Activated T-cell treated with anti-CD3 and anti-CD28 coated beads, Interleukin-2, amount 50 U/mL, for 48 hours (primary cell): ENCODE measurements around the gene JARID2.

Experiments
- DNase-seq, 2 experiments: peaks; one replicate each; pipeline ENCODE4 v3.0.0-alpha.2; 2020

Gene JARID2

DNA sequence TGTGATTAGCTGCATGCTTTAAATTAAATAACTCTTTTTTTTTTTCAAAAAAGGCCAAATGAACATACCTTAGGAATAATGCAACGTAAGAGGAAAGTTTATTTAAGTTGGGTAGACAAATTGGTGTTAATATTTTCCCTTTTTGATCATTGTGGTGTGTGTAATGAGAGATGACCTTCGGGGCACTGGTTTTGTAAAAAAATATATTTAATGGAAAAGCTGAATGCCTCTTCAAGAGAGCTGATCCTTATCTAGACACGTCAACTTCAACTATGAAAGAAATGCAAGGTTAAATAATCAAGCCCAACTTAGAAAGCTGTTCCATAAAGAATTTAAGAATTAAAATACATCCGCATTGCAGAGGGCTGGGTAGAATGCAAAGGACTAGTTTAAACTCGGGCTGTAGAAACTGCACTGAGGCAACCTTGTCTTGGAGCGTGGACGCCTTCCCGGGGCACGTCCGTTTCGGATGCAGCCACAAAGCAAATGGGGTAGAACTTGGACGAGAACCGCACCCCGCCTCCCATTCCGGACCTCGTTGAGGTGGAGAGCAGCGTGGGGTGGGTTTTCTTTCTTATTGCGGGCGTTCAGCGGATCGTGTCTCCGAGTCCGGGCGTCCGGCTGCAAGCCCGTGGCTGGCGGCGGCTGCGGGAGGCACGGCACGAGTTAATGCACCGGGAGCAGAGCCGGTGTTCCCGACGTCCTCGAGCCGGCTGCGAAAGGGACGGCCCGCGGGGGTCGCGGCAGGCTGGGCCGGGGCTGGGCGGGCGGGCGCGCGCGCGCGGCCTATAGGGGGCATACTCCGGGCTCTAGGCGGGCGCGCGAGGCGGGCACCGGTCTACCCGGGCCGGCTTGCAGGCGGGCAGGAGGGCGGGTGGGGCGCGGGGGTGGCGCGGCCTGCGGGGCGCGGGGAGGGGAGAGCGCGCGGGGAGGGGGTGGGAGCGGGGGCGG, 1.9 kb downstream of the JARID2 start:
- DNase-seq, result peak; percentile 72 to 75

- peak; percentile 93 to 94 for DNase-seq
These were observed 2.8 kb downstream of the JARID2 start for GRCh38 chr6:15248451-15249370.

DNA sequence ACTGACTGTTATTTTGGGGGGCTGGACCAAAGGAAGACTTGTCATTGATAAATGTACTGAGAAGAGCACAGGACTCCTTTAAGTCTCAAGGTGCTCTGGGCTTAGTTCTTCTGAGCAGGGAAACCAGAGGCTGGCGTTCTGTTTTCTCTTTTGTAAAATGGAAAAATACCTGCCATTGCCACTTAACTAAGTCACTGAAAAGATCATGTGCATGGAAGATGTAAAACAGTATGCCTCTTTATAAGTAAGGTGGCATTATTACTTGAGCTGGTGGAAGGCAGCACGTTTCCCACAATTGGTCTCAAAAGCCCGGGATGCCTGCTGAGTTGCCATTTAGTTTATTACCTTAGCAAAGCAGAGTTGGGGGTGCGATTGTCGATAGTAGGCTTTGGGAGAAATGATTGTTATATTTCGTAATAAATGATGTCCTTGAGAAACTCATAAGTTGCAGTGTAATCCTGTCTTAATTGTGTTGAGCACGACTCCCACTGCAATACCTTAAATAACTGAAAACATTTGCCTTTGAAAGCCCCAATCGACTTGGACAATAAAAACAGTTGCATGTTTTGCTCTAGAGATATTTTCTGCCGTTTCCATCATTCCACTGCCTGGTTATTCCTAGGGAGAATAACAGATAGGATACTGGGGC, 3.6 kb downstream of the JARID2 start:
- DNase-seq, result no peak

DNA sequence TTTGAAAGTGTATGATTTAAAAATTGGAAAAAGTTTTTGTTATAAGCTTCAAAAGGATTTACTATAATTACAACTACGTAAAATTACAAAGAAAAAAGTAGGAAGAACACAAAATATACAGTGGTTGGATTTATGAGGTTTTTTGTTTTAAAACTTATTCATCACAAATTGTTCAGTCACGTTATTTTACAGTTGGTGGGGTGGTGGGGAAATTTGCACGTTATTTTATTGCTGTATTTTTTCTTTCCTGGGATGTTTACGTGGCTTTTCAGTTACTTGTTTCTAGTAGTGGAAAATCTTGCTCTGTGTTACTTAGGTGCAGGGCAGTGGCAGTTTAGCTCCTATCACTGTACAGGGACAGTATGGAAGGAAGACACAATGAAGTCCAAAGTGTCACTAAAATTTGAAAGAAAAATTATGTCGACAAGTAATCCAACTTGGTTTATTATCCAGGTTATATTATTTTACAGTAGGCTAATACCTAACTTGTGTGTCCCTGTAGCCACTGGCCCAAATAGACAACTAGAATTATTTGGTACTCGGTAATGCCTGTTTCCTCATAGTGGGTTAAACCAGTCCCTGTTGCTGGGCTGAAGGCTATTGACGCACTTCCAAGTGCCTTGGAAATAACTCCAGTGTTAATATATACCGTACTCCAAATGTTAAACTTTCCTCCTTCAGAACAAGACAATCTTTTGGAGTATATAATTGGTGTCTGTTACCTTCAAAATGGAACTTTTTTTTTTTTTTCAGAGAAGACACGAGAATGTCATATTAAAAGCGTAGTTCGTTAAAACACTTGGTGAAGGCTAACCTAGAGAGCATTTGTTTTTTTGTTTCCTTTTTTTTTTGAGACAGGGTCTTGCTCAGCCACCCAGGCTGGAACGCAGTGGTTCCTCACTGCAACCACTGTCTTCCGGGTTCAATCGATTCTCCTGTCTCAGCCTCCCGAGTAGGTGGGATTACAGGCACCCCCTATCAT, 4.6 kb downstream of the JARID2 start:
- DNase-seq, result no peak

DNA sequence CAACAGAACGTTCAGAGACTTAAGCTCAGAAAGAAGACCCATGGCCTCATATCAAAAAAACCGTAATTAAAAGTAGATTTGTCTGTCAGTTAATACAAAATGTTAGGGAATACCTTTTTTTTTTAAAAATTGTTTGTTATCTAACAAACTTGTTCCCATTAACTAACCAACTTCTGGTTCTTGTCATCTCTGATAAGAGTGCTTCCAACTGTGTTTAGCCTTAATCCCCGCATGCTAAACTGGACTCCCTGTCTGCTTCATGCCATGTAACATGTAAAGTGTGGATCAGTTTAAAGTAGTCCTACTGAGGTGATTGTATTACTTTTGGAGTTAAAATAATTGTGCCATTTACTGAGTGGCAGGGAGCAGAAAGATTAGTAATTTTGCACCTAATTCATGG, 6.3 kb downstream of the JARID2 start:
- DNase-seq, result no peak

DNA sequence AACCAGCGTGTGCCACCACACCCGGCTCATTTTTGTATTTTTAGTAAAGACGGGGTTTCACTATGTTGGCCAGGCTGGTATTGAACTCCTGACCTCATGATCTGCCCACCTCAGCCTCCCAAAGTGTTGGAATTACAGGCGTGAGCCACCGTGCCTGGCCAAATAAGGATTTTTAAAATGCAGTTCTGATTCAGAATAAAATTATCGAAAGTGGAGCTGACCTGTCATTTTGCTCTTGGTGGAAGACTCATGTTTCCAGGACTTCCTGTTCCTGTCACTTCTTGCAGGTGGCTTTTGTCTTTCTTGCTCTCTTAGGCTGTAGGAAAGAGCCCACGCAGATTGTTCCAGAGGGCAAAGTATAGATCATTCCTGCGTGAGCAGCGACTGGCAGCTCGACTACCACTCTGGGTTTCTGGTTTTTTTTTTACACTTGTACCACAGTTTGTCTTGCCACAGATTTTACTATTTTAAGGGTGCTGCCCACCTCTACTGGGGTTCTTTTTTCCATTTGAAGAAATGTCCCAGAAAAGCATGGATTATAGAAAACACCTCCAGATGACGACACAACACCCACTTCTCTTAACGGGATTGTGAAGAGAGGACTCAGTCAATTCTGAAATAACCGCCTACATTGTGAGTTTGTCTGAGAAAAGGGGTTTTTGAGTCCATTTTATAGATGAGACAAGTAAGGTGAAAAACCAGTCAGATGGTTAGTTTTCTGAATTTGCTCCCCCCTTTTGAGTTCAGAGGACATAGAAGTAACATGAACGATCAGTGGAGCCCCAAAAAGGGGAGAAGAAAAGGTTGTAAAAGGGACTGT, 7.5 kb downstream of the JARID2 start:
- peak; percentile 54 to 59 for DNase-seq

- DNase-seq, result no peak
These were observed 8.5 kb downstream of the JARID2 start for GRCh38 chr6:15254070-15254975.

GRCh38 chr6:15255481-15255880, 9.6 kb downstream of the JARID2 start:
- DNase-seq, result no peak

GRCh38 chr6:15255909-15256395, 10.1 kb downstream of the JARID2 start:
- no peak for DNase-seq

DNA sequence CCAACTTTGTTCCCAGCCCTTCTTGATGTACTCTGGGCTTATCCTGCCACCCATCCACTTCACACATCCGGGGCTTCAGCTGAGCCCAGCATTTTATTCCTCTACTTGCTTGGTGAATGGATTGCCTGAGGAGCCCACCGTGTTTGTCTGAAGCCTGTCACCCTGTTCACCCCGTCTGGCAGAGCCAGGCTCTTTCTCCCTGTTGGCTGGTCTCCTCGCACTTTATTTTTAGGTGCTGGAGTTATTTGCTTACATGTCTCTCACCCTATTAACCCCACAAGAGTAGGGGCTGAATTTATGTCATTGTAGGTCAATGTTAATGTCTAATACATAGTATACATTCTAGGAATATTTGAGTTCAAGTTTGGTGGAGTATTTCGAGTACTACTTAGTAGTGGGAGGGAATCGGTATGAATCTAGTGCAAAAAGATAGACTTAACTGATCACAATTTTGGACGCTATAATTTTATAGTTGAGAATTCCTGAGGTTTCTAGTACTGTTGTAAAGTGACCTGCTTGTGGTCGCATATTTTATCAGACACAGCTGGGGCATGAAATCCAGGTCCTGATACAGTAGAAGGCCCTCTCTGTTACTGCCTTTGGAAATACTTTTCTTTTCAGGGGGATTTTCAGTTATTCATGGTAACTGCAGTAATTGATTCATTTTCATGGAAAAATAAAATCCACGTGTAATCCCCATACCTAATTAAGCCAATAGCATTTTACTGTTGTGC, 10.8 kb downstream of the JARID2 start:
- DNase-seq, result no peak

- no peak for DNase-seq
These were observed 11.7 kb downstream of the JARID2 start for GRCh38 chr6:15257357-15258132.

DNA sequence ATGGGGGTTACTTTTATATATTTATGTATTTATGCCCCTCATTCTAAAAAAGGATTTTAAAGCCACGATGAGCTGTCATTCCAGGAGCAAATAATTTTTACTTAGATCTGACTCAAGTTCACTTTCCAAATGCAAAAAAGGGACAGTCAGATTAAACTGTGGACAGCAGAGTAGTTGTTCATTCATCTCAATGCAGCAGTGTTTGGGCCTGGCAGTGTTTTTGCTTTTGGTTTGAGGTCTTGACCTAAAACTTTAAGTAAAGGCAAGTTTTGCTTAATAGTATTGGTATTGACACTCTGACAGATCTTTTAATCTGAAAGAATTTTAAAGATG, 13.9 kb downstream of the JARID2 start:
- no peak for DNase-seq

DNA sequence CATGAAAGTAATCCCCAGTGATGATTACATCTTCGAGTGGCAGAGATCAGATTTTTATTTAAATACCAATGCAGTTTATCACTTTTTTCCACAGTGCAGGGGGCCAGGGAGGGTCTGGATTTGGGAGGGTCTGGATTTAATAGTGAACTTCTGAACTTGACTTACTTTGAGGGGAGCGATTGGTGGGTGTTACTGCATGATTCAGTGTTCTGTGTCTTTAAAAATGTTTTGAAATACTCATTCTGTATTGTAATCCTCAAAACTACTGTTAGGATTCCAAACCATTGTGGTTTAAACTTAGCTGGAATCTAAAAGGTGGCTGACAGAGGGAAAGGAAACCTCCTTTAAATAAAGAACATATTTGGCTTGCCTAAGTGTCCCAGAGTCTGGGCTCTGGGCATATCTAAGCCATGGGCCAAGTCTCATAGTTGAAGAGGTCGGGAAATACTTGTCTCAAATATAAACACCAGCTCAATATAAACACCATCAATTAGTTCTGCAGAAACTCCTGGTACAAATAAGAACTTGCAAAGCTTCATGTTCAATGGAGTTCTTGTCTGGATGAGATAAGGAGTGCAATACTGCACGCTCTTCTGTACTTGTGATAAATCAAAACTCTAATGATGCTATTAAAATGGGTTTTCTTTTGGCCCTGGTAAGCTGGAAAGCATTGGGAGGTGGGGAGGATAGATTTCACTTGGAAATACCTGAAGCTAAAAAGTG, 14.4 kb downstream of the JARID2 start:
- DNase-seq, result no peak

DNA sequence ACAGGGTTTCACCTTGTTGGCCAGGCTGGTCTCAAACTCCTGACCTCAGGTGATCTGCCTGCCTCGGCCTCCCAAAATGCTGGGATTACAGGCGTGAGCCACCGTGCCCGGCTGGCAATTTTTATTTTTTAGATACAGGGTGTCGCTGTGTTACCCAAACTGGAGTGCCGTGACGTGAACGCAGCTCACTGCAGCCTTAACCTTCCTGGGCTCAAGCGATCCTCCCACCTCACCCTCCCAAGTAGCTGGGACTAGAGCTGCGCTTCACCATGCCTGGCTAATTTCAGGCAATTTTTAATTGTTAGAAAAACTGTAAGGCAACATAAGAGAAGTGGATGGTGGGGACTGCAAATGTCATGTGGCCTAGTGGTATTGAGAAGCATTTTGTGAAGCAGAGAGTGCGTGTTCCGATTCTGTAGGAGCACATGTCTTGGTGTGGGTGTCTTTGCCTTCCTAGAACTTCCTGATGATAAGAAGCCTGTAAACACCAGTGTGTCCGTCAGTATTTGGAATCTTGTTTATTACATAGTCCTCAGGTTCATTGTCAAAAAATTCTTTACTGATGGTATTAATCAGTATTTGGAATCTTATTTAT, 18.0 kb downstream of the JARID2 start:
- DNase-seq, result no peak

DNA sequence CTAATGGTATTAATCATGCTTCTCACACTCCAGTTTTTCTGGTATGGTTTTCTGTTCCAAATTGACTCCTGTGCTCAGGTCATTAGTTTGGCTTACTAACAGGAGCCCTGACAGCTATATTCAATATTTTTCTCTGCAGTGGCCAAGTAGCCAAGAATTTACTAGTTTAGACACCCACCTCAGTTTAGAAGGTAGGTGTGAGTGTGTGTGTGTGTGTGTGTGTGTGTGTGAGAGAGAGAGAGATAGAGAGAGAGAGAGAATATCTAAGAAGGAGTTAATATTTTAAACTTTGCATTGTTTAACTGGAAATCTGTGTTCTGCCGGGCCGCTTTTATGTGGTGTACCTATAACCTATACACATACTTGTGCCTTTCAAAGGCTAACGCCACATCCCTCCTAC, 18.5 kb downstream of the JARID2 start:
- no peak for DNase-seq

GRCh38 chr6:15264902-15265761, 19.3 kb downstream of the JARID2 start:
- no peak for DNase-seq
